Sciatic nerve (tissue), 2 donors: ENCODE results near the gene TTC39A. TPM values are rescaled to one million over a fixed set of nuclear protein-coding genes. Genes with fewer than 3 reads are reported as not detected.

Experiments used
- ATAC-seq: fragments of 200-7000 bp; cut with Tn5 transposase; one replicate; pipeline ENCODE4 v1.9.1; 2020; ENCODE audit warnings: mild to moderate bottlenecking, moderate library complexity
- DNase-seq: peaks from one replicate; pipeline ENCODE4 v3.0.0-alpha.2; 2020; ENCODE audit warnings: low spot score
- intact Hi-C: fragments of 100-400 bp; cut with DNase I; formaldehyde crosslinking; loops from one replicate; pipeline ENCODE4 v1.14.2; 2022
- total RNA-seq: library from RNA; stranded (reverse); fragmentation: NEBNext Ultra II Directional; extraction: Animal tissue kit (Norgen Biotek cat#: 25700); gene quantifications from one replicate; pipeline ENCODE4 v1.2.1, GENCODE V29; 2021
- donor health status: DM: no; HTN: no; CAD: no.
- donor health status: DM: no; HTN: no; CAD: no.

Gene TTC39A
- total RNA-seq = 1.2 TPM

DNA sequence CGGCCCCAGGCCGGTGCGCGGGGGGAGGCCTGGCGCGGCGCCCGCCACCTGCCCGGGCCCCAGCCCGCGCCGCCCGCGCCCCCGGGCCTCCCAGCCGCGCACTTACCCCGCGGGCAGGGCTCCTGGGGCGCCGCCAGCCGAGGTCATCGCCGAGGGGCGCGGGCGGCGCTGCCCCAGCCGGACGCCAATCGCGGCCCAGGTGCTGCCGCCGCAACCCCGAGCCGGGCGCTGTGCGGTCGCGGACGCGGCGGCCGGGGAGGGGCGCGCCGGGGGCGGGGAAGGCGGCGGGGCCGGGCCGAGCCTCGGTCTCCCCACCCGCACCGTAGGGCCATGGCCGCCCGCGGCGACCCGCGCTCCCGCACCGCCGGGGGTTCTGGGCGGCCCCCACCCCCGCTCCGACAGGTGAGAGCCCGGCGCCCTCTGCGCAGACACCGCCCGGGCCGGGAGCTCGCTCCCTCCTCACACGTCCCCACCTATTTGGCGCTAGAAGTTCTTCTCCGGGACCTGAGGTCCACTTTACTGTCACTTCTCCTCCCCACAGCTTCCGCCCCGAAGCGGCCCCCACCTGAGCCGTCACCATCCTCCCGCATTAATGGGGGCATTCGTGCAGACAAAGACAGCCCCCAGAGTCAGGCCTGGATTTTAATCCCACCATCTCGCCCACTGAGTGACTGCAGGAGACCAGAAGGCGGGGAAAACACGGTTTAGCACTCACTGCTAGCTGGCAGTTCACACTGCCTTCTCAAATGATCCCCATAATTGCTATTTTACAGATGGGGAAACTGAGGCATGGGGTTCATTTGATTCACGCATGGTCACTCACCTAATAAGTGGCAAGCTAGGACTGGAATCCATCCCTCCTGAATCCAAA is at the start of gene TTC39A:
Gene TTC39A, minus strand, starts transcription at position 232 of the 871 bp plus-strand sequence. Its CDS starts 85 bp downstream, at position 147.
- intact Hi-C loops = no loop called here
- ATAC-seq = peak; percentile 29

DNA sequence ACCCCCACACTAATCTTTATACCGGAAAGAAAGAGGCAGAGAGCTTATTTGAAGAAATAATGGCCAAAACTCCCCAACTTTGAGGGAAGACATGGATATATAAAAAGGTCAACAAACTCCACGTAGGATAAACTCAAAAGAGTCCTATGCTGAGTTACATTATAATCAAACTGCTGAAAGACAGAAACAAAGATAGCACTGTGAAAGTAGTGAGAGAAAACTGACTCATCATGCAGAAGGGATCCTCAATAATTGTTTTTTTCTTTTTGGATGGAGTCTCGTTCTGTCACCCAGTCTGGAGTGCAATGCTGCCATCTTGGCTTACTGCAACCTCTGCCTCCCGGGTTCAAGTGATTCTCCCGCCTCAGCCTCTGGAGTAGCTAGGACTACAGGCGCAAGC is 48.5 kb upstream of the TTC39A start:
- DNase-seq (no peak), ATAC-seq (no peak)
- intact Hi-C loops = no loop called here

More for the DNA sequence above, at the start of gene TTC39A:
- DNase-seq = peak; percentile 33

DNA sequence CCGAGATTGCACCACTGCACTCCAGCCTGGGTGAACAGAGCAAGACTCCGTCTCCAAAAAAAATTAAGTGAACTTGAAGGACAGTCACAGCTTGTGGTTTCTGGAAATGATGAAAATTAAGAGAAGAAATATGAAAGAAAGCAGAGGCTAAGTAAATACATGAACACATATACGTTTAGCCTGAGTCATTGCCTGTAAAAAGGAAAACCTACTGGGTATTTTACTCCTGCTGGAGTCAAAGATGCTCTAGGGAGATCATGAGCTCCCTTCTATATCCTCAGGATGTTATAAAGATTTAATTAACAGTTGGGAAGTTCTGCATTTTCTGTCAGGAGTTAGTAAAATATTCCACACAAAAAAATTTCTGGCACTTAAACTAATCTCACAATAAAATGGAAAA is 43.5 kb upstream of the TTC39A start:
- ATAC-seq = no peak
- no peak for DNase-seq
- intact Hi-C loops = no loop called here

DNA sequence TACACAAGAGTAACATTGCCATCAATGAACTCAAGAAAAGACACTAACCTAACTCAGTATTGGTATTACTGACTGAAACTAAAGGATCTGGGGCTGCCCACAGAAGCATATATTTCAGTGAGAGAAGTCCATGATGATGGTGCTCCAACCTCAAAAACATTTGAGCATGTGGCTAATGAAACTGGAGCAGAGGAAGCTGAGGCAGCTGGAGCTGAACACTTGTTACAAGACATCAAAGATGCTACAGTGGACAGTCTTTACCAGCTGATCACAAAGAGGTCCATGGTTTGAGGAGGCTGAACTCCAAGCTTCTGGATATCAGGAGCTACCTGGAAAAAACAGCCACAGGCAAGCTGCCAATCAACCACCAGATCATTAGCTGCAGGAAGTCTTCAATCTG is 42.2 kb upstream of the TTC39A start:
- intact Hi-C loops = no loop called here
- ATAC-seq (no peak), DNase-seq (no peak)

GRCh38 chr1:51369171-51369570 is 38.8 kb upstream of the TTC39A start:
- ATAC-seq = no peak
- no peak for DNase-seq
- intact Hi-C loops = no loop called here

DNA sequence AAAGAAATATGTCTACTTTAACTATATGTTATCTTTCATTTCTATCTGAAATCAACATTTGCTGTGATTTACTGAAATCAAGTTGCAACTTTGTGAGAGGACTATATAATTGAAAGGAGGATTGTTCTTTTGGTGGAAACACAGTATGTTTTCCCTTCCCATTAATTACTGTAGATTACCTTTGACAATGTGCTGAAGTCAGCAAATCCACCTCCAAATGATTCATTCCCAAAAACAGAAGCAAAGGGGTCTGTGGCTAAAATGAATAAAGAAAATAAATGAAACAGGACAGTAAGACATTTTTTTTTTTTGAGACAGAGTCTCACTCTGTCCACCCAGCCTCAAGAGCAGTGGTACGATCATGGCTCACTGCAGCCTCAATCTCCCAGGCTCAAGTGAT is 35.4 kb upstream of the TTC39A start:
- DNase-seq (no peak), ATAC-seq (no peak)
- intact Hi-C loops = no loop called here

DNA sequence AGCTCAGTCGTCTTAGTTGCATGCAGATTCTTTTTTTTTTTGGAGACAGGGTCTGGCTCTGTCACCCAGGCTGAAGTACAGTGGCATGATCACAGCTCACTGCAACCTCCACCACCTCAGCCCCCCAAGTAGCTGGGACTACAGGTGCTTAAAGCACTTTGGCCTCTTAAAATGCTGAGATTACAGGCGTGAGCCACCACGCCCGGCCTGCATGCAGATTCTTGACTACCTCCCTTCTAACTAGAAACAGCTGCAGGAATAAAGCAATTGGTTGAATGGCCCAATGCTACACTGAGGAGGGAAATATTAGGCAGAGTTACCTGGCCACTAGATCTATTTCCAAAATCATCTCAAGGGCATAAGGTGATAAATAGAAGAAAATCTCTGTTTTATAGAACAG is 29.5 kb upstream of the TTC39A start:
- intact Hi-C loops = no loop called here
- no peak for ATAC-seq
- no peak for DNase-seq

DNA sequence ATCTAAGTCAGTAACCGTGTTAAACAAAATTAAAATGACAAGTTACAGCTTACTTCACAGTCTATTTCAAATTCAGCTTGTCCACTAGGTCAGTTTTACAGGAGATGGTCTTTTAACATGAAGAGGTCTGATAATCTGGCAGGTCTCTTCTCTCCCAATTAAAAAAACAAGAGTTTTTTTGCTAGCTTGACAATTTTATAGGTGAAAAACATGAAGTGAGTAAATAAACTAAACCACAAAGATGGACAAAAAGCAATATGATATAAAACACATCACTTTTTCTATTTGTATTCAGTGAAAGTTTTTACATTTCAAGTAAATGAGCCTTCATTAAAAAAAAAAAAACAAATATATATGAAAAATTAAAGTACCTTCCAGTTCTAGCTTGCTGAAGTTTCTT is 25.0 kb upstream of the TTC39A start:
- ATAC-seq = no peak
- DNase-seq = no peak
- intact Hi-C loops = no loop called here

DNA sequence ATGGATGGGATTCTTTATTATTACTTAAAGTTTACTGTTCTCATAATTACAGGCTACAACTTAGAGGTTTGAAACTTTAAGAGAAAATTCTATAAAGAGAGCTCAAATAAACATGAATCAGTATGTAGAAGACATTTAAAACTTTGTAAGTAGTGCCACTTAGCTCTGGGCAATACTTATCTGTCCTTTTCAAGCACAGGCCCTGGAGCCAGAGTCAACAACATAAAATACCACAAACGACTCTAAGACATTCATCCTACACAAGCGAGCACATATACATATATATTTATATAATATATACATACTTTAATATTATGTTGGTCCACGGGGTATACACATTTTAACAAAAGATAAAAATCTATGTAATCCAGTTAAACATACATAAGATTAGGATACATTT is 24.1 kb upstream of the TTC39A start:
- intact Hi-C loops = no loop called here
- no peak for ATAC-seq

GRCh38 chr1:51351907-51352306 is 21.5 kb upstream of the TTC39A start:
- DNase-seq (no peak), ATAC-seq (no peak)
- intact Hi-C loops = no loop called here

More for the DNA sequence above, 24.1 kb upstream of the TTC39A start:
- no peak for DNase-seq

DNA sequence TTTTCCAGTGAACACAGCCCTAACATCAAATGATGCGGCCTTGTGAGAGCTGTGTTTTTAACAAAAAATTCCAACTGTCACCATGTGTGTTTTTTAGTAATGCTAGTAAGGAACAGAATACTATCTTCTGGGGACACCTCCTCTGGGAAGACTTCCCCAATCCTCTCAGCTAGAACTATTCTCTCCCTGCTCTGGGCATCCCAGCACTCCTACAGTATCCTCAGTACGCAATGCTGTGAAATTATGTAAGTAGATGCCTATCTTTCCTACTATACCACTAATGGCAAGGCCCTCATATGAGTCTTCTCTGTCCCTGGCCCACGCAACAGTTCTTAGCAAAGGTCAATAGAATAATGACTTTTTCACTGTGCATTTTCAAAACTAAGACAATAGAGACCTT is 19.5 kb upstream of the TTC39A start:
- intact Hi-C loops = no loop called here
- ATAC-seq (no peak), DNase-seq (no peak)

GRCh38 chr1:51348147-51348527 is 17.8 kb upstream of the TTC39A start:
- intact Hi-C loops = no loop called here
- ATAC-seq = no peak
- no peak for DNase-seq

- intact Hi-C loops = no loop called here
- no peak for ATAC-seq
These were observed 17.2 kb upstream of the TTC39A start for GRCh38 chr1:51347398-51348146.

DNA sequence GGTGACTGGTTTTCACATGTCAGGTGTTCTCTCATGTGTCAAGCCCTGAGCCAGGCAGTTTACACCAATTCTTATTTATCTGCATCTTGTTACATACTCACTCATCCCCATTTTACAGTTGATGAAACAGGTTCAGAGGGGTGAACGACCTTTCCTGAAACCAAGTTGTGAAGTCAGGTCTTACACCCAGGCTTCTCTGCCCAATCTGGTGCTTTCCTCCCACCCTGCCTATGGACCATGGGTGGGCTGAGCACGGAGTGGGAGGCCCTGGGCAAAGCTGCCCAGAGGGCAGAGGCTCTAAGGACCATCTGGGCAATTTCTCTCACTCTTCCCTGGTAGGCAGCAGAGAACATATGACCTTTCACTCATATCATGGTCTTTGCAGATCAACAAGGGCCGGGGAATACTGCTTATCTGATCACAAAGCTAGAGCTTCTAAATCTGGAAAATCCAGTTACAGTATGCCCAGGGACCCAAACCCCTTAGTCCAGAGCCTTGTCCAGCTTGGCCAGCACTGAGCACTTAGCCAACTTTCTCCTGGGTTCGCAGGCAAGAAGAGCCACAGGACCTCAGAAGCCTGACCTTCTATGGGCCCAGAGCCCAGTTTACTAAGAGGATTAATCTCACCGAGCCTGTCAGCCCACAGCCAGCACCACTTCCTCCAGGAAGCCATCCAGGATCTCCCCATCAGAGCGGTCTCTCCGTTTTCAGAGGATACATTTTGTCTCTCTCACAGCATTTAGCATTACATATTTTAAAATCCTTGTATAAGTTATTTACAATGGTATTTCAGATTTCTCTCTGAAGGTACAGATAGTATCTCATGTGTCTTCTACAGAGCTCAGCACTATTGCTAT is 16.0 kb upstream of the TTC39A start:
- intact Hi-C loops = no loop called here
- no peak for ATAC-seq
- peak; percentile 26 for DNase-seq

More at GRCh38 chr1:51347398-51348146, 17.2 kb upstream of the TTC39A start:
- DNase-seq = no peak

- intact Hi-C loops = no loop called here
- DNase-seq (peak; percentile 47), ATAC-seq (peak; percentile 43)
These were observed 14.9 kb upstream of the TTC39A start for GRCh38 chr1:51345300-51345687.

- intact Hi-C loops = no loop called here
- no peak for ATAC-seq
- peak; percentile 43 for DNase-seq
These were observed 14.4 kb upstream of the TTC39A start for GRCh38 chr1:51344602-51345299.

DNA sequence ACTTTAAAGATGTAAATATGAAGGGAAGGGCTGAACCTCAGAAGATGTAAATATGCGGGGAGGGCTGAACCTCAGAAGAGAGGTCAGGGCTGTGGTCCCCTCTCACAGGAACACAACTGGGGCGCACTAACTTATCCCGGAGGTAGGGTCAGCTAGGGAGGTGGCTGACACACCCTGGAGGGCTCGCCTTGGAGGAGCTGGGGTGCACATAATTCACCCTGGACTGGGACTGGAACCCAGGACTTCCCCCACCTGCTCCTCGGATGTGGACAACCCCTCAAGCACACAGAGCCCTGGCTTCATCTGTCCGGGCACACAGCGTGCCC is 13.9 kb upstream of the TTC39A start:
- ATAC-seq (no peak), DNase-seq (no peak)
- intact Hi-C loops = no loop called here

DNA sequence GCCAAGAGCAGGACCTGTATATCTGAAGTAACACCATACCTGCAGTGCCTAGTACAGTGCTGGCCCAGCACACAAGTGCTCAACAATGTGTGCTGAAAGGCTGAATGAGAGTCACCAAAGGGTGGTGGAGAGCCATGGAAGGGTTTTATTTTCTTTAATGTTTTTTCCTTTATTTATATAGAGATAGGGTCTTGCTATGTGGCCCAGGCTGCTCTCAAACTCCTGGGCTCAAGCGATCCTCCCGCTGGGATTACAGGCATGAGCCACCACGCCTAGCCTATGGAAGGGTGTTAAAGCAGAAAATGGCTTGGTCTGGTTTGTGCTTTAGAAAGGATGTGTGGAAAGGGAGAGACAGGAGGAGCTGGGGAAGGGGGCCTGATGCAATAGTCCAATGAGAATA is 13.3 kb upstream of the TTC39A start:
- DNase-seq = peak; percentile 30
- no peak for ATAC-seq
- intact Hi-C loops = no loop called here

- intact Hi-C loops = no loop called here
- DNase-seq (peak; percentile 45), ATAC-seq (no peak)
These were observed 12.3 kb upstream of the TTC39A start for GRCh38 chr1:51342591-51343206.
